Kidney epithelial cell (primary cell): ENCODE data around the gene NYAP1. TPM values are rescaled to one million over a fixed set of nuclear protein-coding genes. Genes with fewer than 3 reads are reported as not detected.
"Not testable (repeated sequence)": the region's sequence is repeated elsewhere in the genome, so short reads cannot be mapped to it uniquely, and the experiment has no call there.

Source experiments
- DNase-seq: peaks from one replicate; pipeline ENCODE4 v3.0.0-alpha.2; 2010; ENCODE audit warnings: low read depth
- H3K27me3 ChIP-seq: 2 replicates; pipeline ENCODE4 v1.6.0; 2011; ENCODE audit warnings: low read length; ENCODE audit not compliant: control insufficient read depth, insufficient read depth
- H3K36me3 ChIP-seq: 2 replicates; pipeline ENCODE4 v1.5.1; 2011; ENCODE audit warnings: low read length; ENCODE audit not compliant: control insufficient read depth, insufficient read depth
- H3K4me3 ChIP-seq: 2 replicates; pipeline ENCODE4 v1.5.1; 2011; ENCODE audit warnings: low read depth, mild to moderate bottlenecking, control low read depth, low read length
- CTCF ChIP-seq: IDR thresholded peaks from 2 replicates; pipeline ENCODE4 v1.5.1; 2011; ENCODE audit warnings: mild to moderate bottlenecking, moderate library complexity, low read length, control low read depth, inconsistent platforms; ENCODE audit not compliant: insufficient read depth, poor library complexity, severe bottlenecking
- total RNA-seq: library from RNA; depleted of rRNA; stranded (reverse); fragments of >200 nt; gene quantifications from 2 replicates; pipeline ENCODE4 v1.2.3, GENCODE V29; 2015

NYAP1 gene
- total RNA-seq, 1 donor from 2014 or later: 0.46 TPM

DNA sequence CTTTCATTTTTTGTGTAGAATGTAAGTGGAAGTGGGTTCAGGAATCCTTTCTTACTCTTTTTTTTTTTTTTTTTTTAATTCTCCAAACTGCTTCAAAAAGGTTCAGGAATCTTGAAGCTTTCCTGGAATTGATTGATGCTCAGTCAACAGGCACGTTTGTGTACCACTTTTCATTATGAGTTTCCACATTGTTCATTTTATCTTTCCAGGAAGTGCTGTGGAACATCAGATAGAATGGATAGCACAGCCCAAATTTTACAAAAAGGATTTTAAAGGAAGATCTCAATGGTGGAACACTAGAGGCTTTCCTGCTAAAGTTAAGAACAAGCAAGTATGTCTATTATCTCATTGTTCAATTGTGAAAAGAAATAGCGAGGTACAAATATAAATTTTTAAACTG lies 45.6 kb upstream of the NYAP1 start:
- no peaks in the 10 kb centered on the region for H3K27me3 ChIP-seq
- H3K4me3 ChIP-seq: no peak overlapping the region
- no peak for DNase-seq
- TF ChIP-seq CTCF: no peak
- H3K36me3 ChIP-seq: no peaks in the 10 kb centered on the region

- DNase-seq, H3K4me3 ChIP-seq, H3K27me3 ChIP-seq, H3K36me3 ChIP-seq: not testable (repeated sequence)
These were observed 45.0 kb upstream of the NYAP1 start for GRCh38 chr7:100438731-100439130.

- not testable (repeated sequence) for DNase-seq, H3K27me3 ChIP-seq, H3K4me3 ChIP-seq, H3K36me3 ChIP-seq
These were observed 44.5 kb upstream of the NYAP1 start for GRCh38 chr7:100439244-100439643.

- DNase-seq: no peak
- Histone ChIP-seq H3K36me3 (no peaks in the 10 kb centered on the region), H3K27me3 (no peaks in the 10 kb centered on the region), H3K4me3 (no peak overlapping the region)
- TF ChIP-seq CTCF: no peak
These were observed 41.8 kb upstream of the NYAP1 start for GRCh38 chr7:100441641-100442535.

GRCh38 chr7:100443096-100443840 lies 40.5 kb upstream of the NYAP1 start:
- no peak for DNase-seq
- TF ChIP-seq CTCF: no peak
- Histone ChIP-seq H3K36me3 (no peaks in the 10 kb centered on the region), H3K27me3 (no peaks in the 10 kb centered on the region), H3K4me3 (no peak overlapping the region)

DNA sequence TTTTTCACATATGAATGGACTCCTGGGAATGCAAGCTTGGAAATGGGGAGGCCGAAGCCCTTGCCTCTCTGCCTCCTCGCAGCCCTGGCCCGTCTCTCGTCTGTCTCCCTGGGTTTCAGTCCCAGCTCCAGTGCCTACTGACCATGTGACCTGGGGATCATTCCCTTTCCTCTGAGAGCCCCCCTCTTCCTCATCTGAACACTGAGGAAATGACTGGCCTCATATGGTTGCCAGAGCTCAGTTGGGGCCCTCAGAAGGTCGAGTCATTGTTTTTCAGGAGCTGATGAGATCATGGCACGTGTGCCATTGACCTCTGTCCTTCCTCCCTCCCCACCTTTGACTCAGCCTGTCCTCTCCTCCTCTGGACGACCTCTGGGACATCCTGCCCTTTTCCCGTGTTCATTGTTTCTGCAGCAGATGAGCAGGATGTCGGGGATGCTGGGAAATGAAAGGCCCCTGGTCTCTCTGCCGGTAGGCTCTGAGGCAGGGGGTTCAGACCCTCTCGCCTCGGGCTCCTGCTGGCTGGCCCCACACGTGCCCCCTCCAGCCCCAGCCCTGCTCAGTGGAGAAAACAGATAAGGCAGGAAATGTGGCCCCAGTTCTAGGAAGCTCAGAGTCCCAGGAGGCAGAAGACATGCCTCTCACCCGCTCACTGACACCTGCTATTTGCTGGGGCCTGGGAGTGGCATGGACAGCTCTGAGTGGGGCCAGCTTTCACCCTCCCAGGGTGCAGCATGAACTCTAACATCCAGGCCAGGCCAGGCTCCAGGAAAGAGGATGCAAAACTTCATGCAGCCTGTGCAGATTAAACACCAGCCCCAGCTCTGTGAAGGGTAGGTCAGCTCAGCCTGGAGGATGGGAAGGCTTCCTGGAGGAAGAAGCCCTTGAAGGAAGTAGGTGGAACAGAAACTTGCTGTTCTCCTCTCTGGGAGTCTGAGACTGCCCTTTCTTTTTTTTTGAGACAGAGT lies 39.1 kb upstream of the NYAP1 start:
- Histone ChIP-seq H3K36me3 (no peaks in the 10 kb centered on the region), H3K27me3 (no peaks in the 10 kb centered on the region), H3K4me3 (no peak overlapping the region)
- DNase-seq: no peak
- no peak for TF ChIP-seq CTCF
